ENCODE results near the gene C9.

- TF ChIP-seq SIN3A (IDR thresholded peaks at IDR 0.05; ENCODE audit: borderline replicate concordance, insufficient read depth, low read length) (no peak), TAF1 (IDR thresholded peaks at IDR 0.05; ENCODE audit: borderline replicate concordance, insufficient read depth, low read length) (no peak), REST (IDR thresholded peaks at IDR 0.05; ENCODE audit: insufficient read depth in 1 of 2, low read depth in 2 of 2, low read length in 2 of 2) (no peak)
These were observed 49.7 kb downstream of the C9 start for GRCh38 chr5:39314591-39314990.

All from PFSK-1 (cell line).